ENCODE data around the gene CDX1.
A peak's percentile ranks its signal among the peaks of the same experiment; 100 is the strongest.

The CDX1 gene

GRCh38 chr5:150163035-150163434, 3.5 kb upstream of the CDX1 start:
- H3K4me3 ChIP-seq (ENCODE audit: low read depth, low read length) = no peak overlapping the region
- TF ChIP-seq CTCF (conservative IDR thresholded peaks at IDR 0.05; ENCODE audit: low read depth, low read length) = no peak

GRCh38 chr5:150163547-150164059, 3.0 kb upstream of the CDX1 start:
- DNase-seq (ENCODE audit: low read depth) = no peak
- H3K4me3 ChIP-seq (ENCODE audit: low read depth, low read length) = no peak overlapping the region
- TF ChIP-seq CTCF (conservative IDR thresholded peaks at IDR 0.05; ENCODE audit: low read depth, low read length) = peak; percentile 41

More at GRCh38 chr5:150163035-150163434, 3.5 kb upstream of the CDX1 start:
- DNase-seq (ENCODE audit: low read depth) = no peak

GRCh38 chr5:150164211-150164980, 2.2 kb upstream of the CDX1 start:
- no peak for TF ChIP-seq CTCF (conservative IDR thresholded peaks at IDR 0.05; ENCODE audit: low read depth, low read length)
- no peak overlapping the region for H3K4me3 ChIP-seq (ENCODE audit: low read depth, low read length)
- peak; percentile 35 for DNase-seq (ENCODE audit: low read depth)

- TF ChIP-seq CTCF (conservative IDR thresholded peaks at IDR 0.05; ENCODE audit: low read depth, low read length) = no peak
- DNase-seq (ENCODE audit: low read depth) = no peak
- no peak overlapping the region for H3K4me3 ChIP-seq (ENCODE audit: low read depth, low read length)
These were observed 435 bp upstream of the CDX1 start for GRCh38 chr5:150166037-150166649.

GRCh38 chr5:150167512-150167850, 903 bp downstream of the CDX1 start:
- TF ChIP-seq CTCF (conservative IDR thresholded peaks at IDR 0.05; ENCODE audit: low read depth, low read length) = no peak
- DNase-seq (ENCODE audit: low read depth) = no peak
- H3K4me3 ChIP-seq (ENCODE audit: low read depth, low read length) = no peak overlapping the region

- TF ChIP-seq CTCF (conservative IDR thresholded peaks at IDR 0.05; ENCODE audit: low read depth, low read length) = peak; percentile 28
- DNase-seq (ENCODE audit: low read depth) = no peak
These were observed 1.3 kb downstream of the CDX1 start for GRCh38 chr5:150167908-150168307.

More at GRCh38 chr5:150167908-150168307, 1.3 kb downstream of the CDX1 start:
- H3K4me3 ChIP-seq (ENCODE audit: low read depth, low read length) = no peak overlapping the region
